Muscle of arm (tissue), 12 donors: ENCODE measurements around the gene ZFHX3. TPM values are rescaled to one million over a fixed set of nuclear protein-coding genes. Genes with fewer than 3 reads are reported as not detected.

Experiments
- DNase-seq: peaks from one replicate; pipeline ENCODE4 v3.0.0-alpha.2; 2013
- polyA plus RNA-seq, 12 donors: library from polyadenylated mRNA; unstranded; fragments of 120-200 nt; gene quantifications; one replicate each; pipeline ENCODE4 v1.2.1, GENCODE V29; 2013; ENCODE audit not compliant: insufficient read length in 12 of 12

Gene ZFHX3
- polyA plus RNA-seq, 12 donors, result 7.2 to 25.4 (median 9.7) TPM

GRCh38 chr16:72753881-72754280 is 294.0 kb downstream of the ZFHX3 start:
- DNase-seq, result no peak

DNA sequence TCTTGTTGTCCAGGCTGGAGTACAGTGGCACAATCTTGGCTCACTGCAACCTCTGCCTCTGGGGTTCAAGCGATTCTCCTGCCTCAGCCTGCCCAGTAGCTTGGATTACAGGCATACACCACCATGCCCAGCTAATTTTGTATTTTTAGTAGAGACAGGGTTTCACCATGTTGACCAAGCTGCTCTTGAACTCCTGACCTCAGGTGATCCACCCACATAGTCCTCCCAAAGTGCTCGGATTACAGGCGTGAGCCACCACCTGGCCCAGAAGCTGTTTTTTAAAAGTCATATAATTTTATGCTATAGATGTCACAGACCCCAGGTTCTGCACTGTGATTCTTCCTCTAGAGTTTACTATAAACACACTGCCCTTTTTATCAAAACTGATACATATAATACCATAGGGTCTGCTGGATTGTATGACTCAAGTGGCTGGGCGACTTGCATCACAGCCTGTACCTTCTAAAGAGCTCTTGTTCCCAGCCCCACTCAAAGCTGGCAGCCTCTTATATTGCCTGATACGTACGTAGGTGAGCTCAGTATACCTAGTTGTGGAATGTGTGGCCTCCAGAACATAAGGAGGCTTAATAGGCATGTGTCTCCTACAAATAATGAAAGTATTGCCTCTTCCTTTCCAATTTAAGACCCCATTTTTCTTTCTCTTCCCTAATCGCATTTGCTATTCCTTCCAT is 295.8 kb downstream of the ZFHX3 start:
- DNase-seq, result no peak

- no peak for DNase-seq
Measured at GRCh38 chr16:72751076-72751475, 296.9 kb downstream of the ZFHX3 start.

- no peak for DNase-seq
Measured at GRCh38 chr16:72749091-72749490, 298.8 kb downstream of the ZFHX3 start.

DNA sequence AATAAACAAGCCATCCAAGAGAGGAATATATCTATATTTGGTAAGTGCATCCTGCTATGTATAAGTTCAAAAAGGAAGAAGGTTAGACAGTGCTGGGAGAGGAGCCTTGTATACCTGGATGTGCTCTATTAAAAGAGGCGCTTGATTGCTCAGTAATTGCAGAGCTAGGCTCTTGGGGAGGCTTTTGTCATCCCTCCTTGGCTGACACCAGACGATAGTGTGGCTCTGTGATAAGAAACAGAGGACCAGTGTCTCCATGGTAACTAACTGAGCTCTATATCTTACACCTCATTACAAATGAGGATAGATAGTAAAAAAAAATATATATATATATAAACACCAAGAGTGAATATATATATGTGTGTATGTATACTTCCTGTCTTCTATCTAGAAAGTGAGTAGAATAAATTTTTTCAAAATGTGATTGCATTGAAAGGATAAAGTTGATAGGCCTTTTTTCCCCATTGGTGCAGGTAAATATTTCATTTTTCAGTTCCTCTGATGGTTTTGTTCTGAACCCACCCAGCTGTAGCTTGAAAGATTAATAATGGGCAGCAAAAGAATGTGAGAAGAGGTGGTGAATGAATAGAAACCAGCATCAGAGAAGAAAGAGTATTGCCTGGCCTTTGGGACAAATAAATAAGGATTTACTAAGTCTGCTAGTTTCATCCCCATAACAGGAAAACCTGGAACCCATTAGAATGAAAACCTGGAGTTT is 303.7 kb downstream of the ZFHX3 start:
- no peak for DNase-seq

DNA sequence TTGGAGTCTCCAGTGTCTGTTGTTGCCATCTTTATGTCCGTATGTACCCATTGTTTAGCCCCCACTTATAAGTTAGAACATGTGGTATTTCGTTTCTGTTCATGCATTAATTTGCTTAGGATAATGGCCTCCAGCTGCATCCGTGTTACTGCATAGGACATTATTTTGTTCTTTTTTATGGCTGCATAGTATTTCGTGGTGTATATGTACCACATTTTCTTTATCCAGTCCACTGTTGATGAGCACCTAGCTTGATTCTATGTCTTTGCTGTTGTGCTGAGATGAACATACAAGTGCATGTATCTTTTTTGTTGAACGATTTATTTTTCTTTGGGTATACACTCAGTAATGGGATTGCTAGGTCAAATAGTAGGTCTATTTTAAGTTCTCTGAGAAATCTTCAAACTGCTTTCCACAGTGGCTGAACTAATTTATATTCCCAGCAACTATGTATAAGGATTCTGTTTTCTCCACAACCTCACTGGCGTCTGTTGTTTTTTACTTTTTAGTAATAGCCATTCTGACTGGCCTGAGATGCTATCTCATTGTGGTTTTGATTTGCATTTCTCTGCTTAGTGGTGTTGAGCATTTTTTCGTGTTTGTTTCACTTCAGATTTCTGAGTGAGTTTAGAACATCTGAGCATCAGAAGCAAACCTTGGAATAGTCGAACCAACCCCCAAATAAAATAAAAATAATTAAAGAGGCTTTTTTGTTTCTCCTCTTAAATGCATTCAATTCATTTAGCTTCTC is 304.7 kb downstream of the ZFHX3 start:
- DNase-seq, result no peak

GRCh38 chr16:72740347-72740746 is 307.6 kb downstream of the ZFHX3 start:
- DNase-seq, result no peak

DNA sequence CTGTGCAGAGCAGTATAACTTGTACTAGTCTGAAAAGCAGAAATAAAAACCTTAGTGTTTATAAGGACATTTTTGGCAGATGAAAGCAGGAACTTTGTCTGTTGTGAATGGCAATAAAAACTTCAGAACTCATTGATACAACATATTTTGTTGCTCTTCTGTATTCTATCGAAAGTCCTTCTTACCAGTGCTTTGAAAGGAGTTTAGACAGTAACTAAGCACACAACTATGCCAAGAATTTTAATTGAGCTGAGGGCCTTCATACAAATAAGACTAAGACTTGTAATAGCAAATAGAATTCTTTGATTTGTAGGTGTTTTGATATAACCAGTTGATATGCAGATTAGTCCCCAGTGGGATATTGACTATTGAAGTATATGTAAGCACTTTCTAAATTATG is 308.4 kb downstream of the ZFHX3 start:
- no peak for DNase-seq

GRCh38 chr16:72736074-72736473 is 311.9 kb downstream of the ZFHX3 start:
- no peak for DNase-seq
